IPS DF 6.9 (cell line): Measurements from ENCODE around the gene IL17B.
A peak's percentile ranks its signal among the peaks of the same experiment; 100 is the strongest.

Experiments used
- DNase-seq: peaks from one replicate; pipeline ENCODE4 v3.0.0-alpha.2; 2013; ENCODE audit warnings: low read depth, low spot score
- H3K27ac ChIP-seq: one replicate; pipeline ENCODE4 v1.5.1; 2013; ENCODE audit warnings: low read length, control low read depth
- H3K27me3 ChIP-seq: 2 replicates; pipeline ENCODE4 v1.6.1; 2013; ENCODE audit warnings: mild to moderate bottlenecking, low read length; ENCODE audit not compliant: control insufficient read depth, insufficient read depth
- H3K36me3 ChIP-seq: 2 replicates; pipeline ENCODE4 v1.6.1; 2013; ENCODE audit warnings: low read length; ENCODE audit not compliant: control insufficient read depth, insufficient read depth
- H3K4me1 ChIP-seq: 2 replicates; pipeline ENCODE4 v1.6.1; 2013; ENCODE audit warnings: low read length; ENCODE audit not compliant: control insufficient read depth, insufficient read depth
- H3K4me3 ChIP-seq: 2 replicates; pipeline ENCODE4 v1.5.1; 2013; ENCODE audit warnings: mild to moderate bottlenecking, low read length
- H3K9me3 ChIP-seq: 2 replicates; pipeline ENCODE4 v1.6.1; 2013; ENCODE audit warnings: low read length, inconsistent platforms; ENCODE audit not compliant: control insufficient read depth, insufficient read depth
- WGBS: extraction: QIAGEN DNeasy Blood & Tissue Kit; methylation state at CpG from one replicate; pipeline ENCODE4 v1.1.7; 2013; ENCODE audit warnings: mixed read lengths, missing lambda C conversion rate; ENCODE audit not compliant: insufficient read length, insufficient coverage; 5-methylcytosine and 5-hydroxymethylcytosine counted together

Gene IL17B

GRCh38 chr5:149376711-149377447, 2.2 kb downstream of the IL17B start:
- no peaks in the 10 kb centered on the region for H3K9me3 ChIP-seq
- no peak for DNase-seq
- H3K4me3 ChIP-seq = no peak overlapping the region
- no peaks in the 10 kb centered on the region for H3K36me3 ChIP-seq
- no peaks in the 10 kb centered on the region for H3K27me3 ChIP-seq
- peaks cover 1% of the 10 kb centered on the region; the same call in 1 of the 2 replicates for H3K4me1 ChIP-seq
- H3K27ac ChIP-seq = no peak overlapping the region
- no CpG with 5 or more reads among the region's 7 CpGs for WGBS

GRCh38 chr5:149376104-149376503, 3.0 kb downstream of the IL17B start:
- Histone ChIP-seq H3K9me3 (no peaks in the 10 kb centered on the region), H3K4me3 (no peak overlapping the region), H3K4me1 (no peaks in the 10 kb centered on the region; the same call in 1 of the 2 replicates), H3K27me3 (no peaks in the 10 kb centered on the region), H3K36me3 (no peaks in the 10 kb centered on the region), H3K27ac (no peak overlapping the region)
- WGBS = no CpG with 5 or more reads among the region's 12 CpGs
- no peak for DNase-seq

- H3K27me3 ChIP-seq = no peaks in the 10 kb centered on the region
- no peak for DNase-seq
- WGBS = no CpG with 5 or more reads among the region's 6 CpGs
- H3K27ac ChIP-seq = no peak overlapping the region
- no peaks in the 10 kb centered on the region; the same call in 1 of the 2 replicates for H3K4me1 ChIP-seq
- H3K4me3 ChIP-seq = no peak overlapping the region
- no peaks in the 10 kb centered on the region for H3K9me3 ChIP-seq
- H3K36me3 ChIP-seq = no peaks in the 10 kb centered on the region
Observed at GRCh38 chr5:149375434-149375833, 3.7 kb downstream of the IL17B start.

- no peaks in the 10 kb centered on the region for H3K9me3 ChIP-seq
- DNase-seq = no peak
- H3K4me3 ChIP-seq = no peak overlapping the region
- no peaks in the 10 kb centered on the region; the same call in 1 of the 2 replicates for H3K4me1 ChIP-seq
- no peaks in the 10 kb centered on the region for H3K36me3 ChIP-seq
- no peak overlapping the region for H3K27ac ChIP-seq
- WGBS = no CpG with 5 or more reads among the region's 3 CpGs
- no peaks in the 10 kb centered on the region for H3K27me3 ChIP-seq
Observed at GRCh38 chr5:149374801-149375200, 4.3 kb downstream of the IL17B start.

- no peaks in the 10 kb centered on the region for H3K9me3 ChIP-seq
- no peak overlapping the region for H3K4me3 ChIP-seq
- no peaks in the 10 kb centered on the region for H3K36me3 ChIP-seq
- no peak for DNase-seq
- no peaks in the 10 kb centered on the region; the same call in 1 of the 2 replicates for H3K4me1 ChIP-seq
- H3K27me3 ChIP-seq = no peaks in the 10 kb centered on the region
- WGBS = no CpG with 5 or more reads among the region's 20 CpGs
- H3K27ac ChIP-seq = no peak overlapping the region
Observed at GRCh38 chr5:149374303-149374702, 4.8 kb downstream of the IL17B start.

- Histone ChIP-seq H3K27me3 (no peaks in the 10 kb centered on the region), H3K4me1 (no peaks in the 10 kb centered on the region), H3K27ac (no peak overlapping the region), H3K4me3 (no peak overlapping the region), H3K36me3 (no peaks in the 10 kb centered on the region), H3K9me3 (no peaks in the 10 kb centered on the region)
- DNase-seq = no peak
- no CpG with 5 or more reads among the region's 3 CpGs for WGBS
Observed at GRCh38 chr5:149372932-149373331, 6.2 kb downstream of the IL17B start.

GRCh38 chr5:149372076-149372795, 6.9 kb downstream of the IL17B start:
- WGBS = no CpG with 5 or more reads among the region's 4 CpGs
- Histone ChIP-seq H3K27ac (no peak overlapping the region), H3K4me3 (no peak overlapping the region), H3K27me3 (no peaks in the 10 kb centered on the region), H3K9me3 (no peaks in the 10 kb centered on the region), H3K36me3 (no peaks in the 10 kb centered on the region), H3K4me1 (peaks cover 1% of the 10 kb centered on the region; the same call in 1 of the 2 replicates)
- no peak for DNase-seq

- no peaks in the 10 kb centered on the region for H3K36me3 ChIP-seq
- peaks cover 1% of the 10 kb centered on the region; the same call in 1 of the 2 replicates for H3K4me1 ChIP-seq
- H3K27ac ChIP-seq = no peak overlapping the region
- no peak overlapping the region for H3K4me3 ChIP-seq
- no CpG with 5 or more reads among the region's 12 CpGs for WGBS
- H3K9me3 ChIP-seq = no peaks in the 10 kb centered on the region
- H3K27me3 ChIP-seq = no peaks in the 10 kb centered on the region
- DNase-seq = peak; percentile 73
Observed at GRCh38 chr5:149371296-149371962, 7.7 kb downstream of the IL17B start.

- Histone ChIP-seq H3K4me3 (no peak overlapping the region), H3K36me3 (no peaks in the 10 kb centered on the region), H3K27me3 (no peaks in the 10 kb centered on the region), H3K9me3 (no peaks in the 10 kb centered on the region), H3K27ac (no peak overlapping the region), H3K4me1 (peaks cover 1% of the 10 kb centered on the region; the same call in 1 of the 2 replicates)
- no peak for DNase-seq
- no CpG with 5 or more reads among the region's 2 CpGs for WGBS
Observed at GRCh38 chr5:149370878-149371277, 8.2 kb downstream of the IL17B start.

- H3K4me3 ChIP-seq = no peak overlapping the region
- no peak for DNase-seq
- H3K27ac ChIP-seq = no peak overlapping the region
- peaks cover 1% of the 10 kb centered on the region; the same call in 1 of the 2 replicates for H3K4me1 ChIP-seq
- WGBS = no CpG with 5 or more reads among the region's 22 CpGs
- H3K36me3 ChIP-seq = no peaks in the 10 kb centered on the region
- no peaks in the 10 kb centered on the region for H3K27me3 ChIP-seq
- no peaks in the 10 kb centered on the region for H3K9me3 ChIP-seq
Observed at GRCh38 chr5:149367972-149368645, 11.0 kb downstream of the IL17B start.
